WI38 (cell line): ENCODE results near the gene GLRA1.
"Not testable (repeated sequence)": the region's sequence is repeated elsewhere in the genome, so short reads cannot be mapped to it uniquely, and the experiment has no call there.

Experiments used
- H3K4me3 ChIP-seq: 2 replicates; pipeline ENCODE4 v1.5.1; 2011; ENCODE audit warnings: low read depth, mild to moderate bottlenecking, control low read depth, low read length
- CTCF ChIP-seq: IDR thresholded peaks from 2 replicates; pipeline ENCODE4 v1.5.1; 2012; ENCODE audit warnings: low read depth, mild to moderate bottlenecking, control low read depth, low read length

The GLRA1 gene

GRCh38 chr5:151793358-151793757 is 131.3 kb downstream of the GLRA1 start:
- TF ChIP-seq CTCF, result no peak
- no peak overlapping the region for H3K4me3 ChIP-seq

- no peak for TF ChIP-seq CTCF
- no peak overlapping the region for H3K4me3 ChIP-seq
These were observed 136.8 kb downstream of the GLRA1 start for GRCh38 chr5:151787817-151788216.

- no peak overlapping the region for H3K4me3 ChIP-seq
- no peak for TF ChIP-seq CTCF
These were observed 138.2 kb downstream of the GLRA1 start for GRCh38 chr5:151786468-151786867.

GRCh38 chr5:151784141-151784540 is 140.5 kb downstream of the GLRA1 start:
- no peak overlapping the region for H3K4me3 ChIP-seq
- TF ChIP-seq CTCF, result no peak

GRCh38 chr5:151783664-151784063 is 141.0 kb downstream of the GLRA1 start:
- not testable (repeated sequence) for H3K4me3 ChIP-seq

GRCh38 chr5:151781201-151781600 is 143.4 kb downstream of the GLRA1 start:
- TF ChIP-seq CTCF, result no peak
- H3K4me3 ChIP-seq, result no peak overlapping the region

- no peak for TF ChIP-seq CTCF
- no peak overlapping the region for H3K4me3 ChIP-seq
These were observed 144.3 kb downstream of the GLRA1 start for GRCh38 chr5:151780348-151780747.

- H3K4me3 ChIP-seq, result no peak overlapping the region
- TF ChIP-seq CTCF, result no peak
These were observed 145.0 kb downstream of the GLRA1 start for GRCh38 chr5:151779531-151780125.
